IMR-90 (cell line): ENCODE measurements around the gene KCNAB2. TPM values are rescaled to one million over a fixed set of nuclear protein-coding genes. Genes with fewer than 3 reads are reported as not detected.

ENCODE experiments used
- ATAC-seq: fragments of 200-7000 bp; cut with Tn5 transposase; 2 replicates; pipeline ENCODE4 v1.9.1; 2020; ENCODE audit warnings: low read depth, mild to moderate bottlenecking, moderate library complexity
- BruUV-seq: library from RNA; stranded (reverse); fragments of 400-500 nt; replicated peaks from 2 replicates; lab custom pipeline; 2021; lab: Mats Ljungman, UMichigan
- CTCF ChIA-PET: fragments of 300-600 bp; formaldehyde crosslinking; extraction: SDS; loops from one replicate; lab custom pipeline; 2021; ENCODE audit warnings: antibody characterized with exemption; lab: Yijun Ruan, JAX
- POLR2A ChIA-PET: fragments of 300-600 bp; sonication (Branson Sonifier 250); formaldehyde crosslinking; loops from one replicate; lab custom pipeline; 2022; ENCODE audit warnings: antibody characterized with exemption; ENCODE audit not compliant: unreplicated experiment; lab: Charles Lee
- DNase-seq: peaks from one replicate; pipeline ENCODE4 v3.0.0; 2013
- H2AFZ ChIP-seq: replicated peaks from 2 replicates; pipeline ENCODE3; 2013; ENCODE audit warnings: low read length, mild to moderate bottlenecking; ENCODE audit not compliant: poor library complexity
- H2AK5ac ChIP-seq: 2 replicates; pipeline ENCODE4 v1.6.1; 2013; ENCODE audit warnings: low read depth, low read length, inconsistent platforms
- H2AK9ac ChIP-seq: replicated peaks from 2 replicates; pipeline ENCODE3; 2013; ENCODE audit warnings: mild to moderate bottlenecking, low read depth, low read length, moderate library complexity; ENCODE audit not compliant: poor library complexity
- H2BK120ac ChIP-seq: 2 replicates; pipeline ENCODE4 v1.6.1; 2013; ENCODE audit warnings: low read depth, low read length, inconsistent platforms
- H2BK15ac ChIP-seq: 3 replicates; pipeline ENCODE4 v1.6.1; 2013; ENCODE audit warnings: low read depth, low read length, inconsistent platforms
- H2BK20ac ChIP-seq: 2 replicates; pipeline ENCODE4 v1.6.1; 2013; ENCODE audit warnings: low read depth, mild to moderate bottlenecking, inconsistent platforms, low read length, moderate library complexity
- H2BK5ac ChIP-seq: 2 replicates; pipeline ENCODE4 v1.6.1; 2013; ENCODE audit warnings: mild to moderate bottlenecking, low read depth, low read length, inconsistent platforms; ENCODE audit not compliant: poor library complexity, severe bottlenecking
- H3K14ac ChIP-seq: replicated peaks from 2 replicates; pipeline ENCODE4 v1.6.1; 2013; ENCODE audit warnings: low read depth, low read length, inconsistent platforms
- H3K18ac ChIP-seq: 2 replicates; pipeline ENCODE4 v1.6.1; 2013; ENCODE audit warnings: low read depth, low read length, control low read depth
- H3K23ac ChIP-seq: 2 replicates; pipeline ENCODE4 v1.6.1; 2013; ENCODE audit warnings: low read depth, low read length, inconsistent platforms
- H3K27ac ChIP-seq: 2 replicates; pipeline ENCODE4 v1.5.1; 2013; ENCODE audit warnings: mild to moderate bottlenecking, control low read depth, low read length; ENCODE audit not compliant: insufficient read depth
- H3K27me3 ChIP-seq: 2 replicates; pipeline ENCODE4 v1.6.1; 2013; ENCODE audit warnings: low read length; ENCODE audit not compliant: control insufficient read depth, insufficient read depth
- H3K36me3 ChIP-seq: 2 replicates; pipeline ENCODE4 v1.6.1; 2013; ENCODE audit warnings: low read length, mixed read lengths; ENCODE audit not compliant: control insufficient read depth, insufficient read depth
- H3K4ac ChIP-seq: 2 replicates; pipeline ENCODE4 v1.6.1; 2013; ENCODE audit warnings: low read depth, low read length, inconsistent platforms
- H3K4me1 ChIP-seq: 2 replicates; pipeline ENCODE4 v1.6.1; 2013; ENCODE audit warnings: low read length, mixed read lengths; ENCODE audit not compliant: control insufficient read depth, insufficient read depth
- H3K4me2 ChIP-seq: 2 replicates; pipeline ENCODE4 v1.6.1; 2013; ENCODE audit warnings: low read depth, mild to moderate bottlenecking, control low read depth, low read length, moderate library complexity
- H3K4me3 ChIP-seq: 2 replicates; pipeline ENCODE4 v1.5.1; 2013; ENCODE audit warnings: low read depth, mild to moderate bottlenecking, control low read depth, low read length, moderate library complexity; ENCODE audit not compliant: insufficient read depth
- H3K56ac ChIP-seq: 2 replicates; pipeline ENCODE4 v1.6.1; 2013; ENCODE audit warnings: low read length, inconsistent platforms; ENCODE audit not compliant: insufficient read depth; ENCODE audit errors: extremely low read depth
- H3K79me1 ChIP-seq, 2 experiments: 2 replicates each; pipeline ENCODE4 v1.6.1; 2013; ENCODE audit warnings: low read length in 2 of 2, inconsistent platforms in 1 of 2, low read depth in 1 of 2
- H3K9ac ChIP-seq: 2 replicates; pipeline ENCODE4 v1.6.1; 2013; ENCODE audit warnings: low read depth, low read length, control low read depth
- H3K9me1 ChIP-seq: 2 replicates; pipeline ENCODE4 v1.6.1; 2013; ENCODE audit warnings: low read length, inconsistent platforms; ENCODE audit not compliant: insufficient read depth
- H3K9me3 ChIP-seq: 2 replicates; pipeline ENCODE4 v1.6.1; 2013; ENCODE audit warnings: low read length; ENCODE audit not compliant: control insufficient read depth, insufficient read depth
- H4K20me1 ChIP-seq: 2 replicates; pipeline ENCODE4 v1.6.1; 2013; ENCODE audit warnings: low read length, inconsistent platforms; ENCODE audit not compliant: insufficient read depth
- H4K5ac ChIP-seq: 2 replicates; pipeline ENCODE4 v1.6.1; 2013; ENCODE audit warnings: mild to moderate bottlenecking, low read depth, low read length, control low read depth
- H4K8ac ChIP-seq, 2 experiments: 2 replicates each; pipeline ENCODE4 v1.6.1; 2013; ENCODE audit warnings: low read depth in 2 of 2, low read length in 2 of 2, control low read depth in 1 of 2, inconsistent platforms in 1 of 2
- H4K91ac ChIP-seq: 2 replicates; pipeline ENCODE4 v1.6.1; 2013; ENCODE audit warnings: low read depth, low read length, inconsistent platforms; ENCODE audit not compliant: insufficient read depth
- BHLHE40 ChIP-seq: fragments of 150-350 bp; IDR thresholded peaks from 2 replicates; pipeline ENCODE4 v1.6.1; 2016; ENCODE audit warnings: mild to moderate bottlenecking, low read depth, low read length
- CEBPB ChIP-seq: IDR thresholded peaks from 2 replicates; pipeline ENCODE4 v1.6.1; 2012; ENCODE audit warnings: low read depth, low read length, improper control_type of control experiment
- CHD1 ChIP-seq: IDR thresholded peaks from 2 replicates; pipeline ENCODE4 v1.6.1; 2012; ENCODE audit warnings: low read depth, low read length, improper control_type of control experiment
- FOS ChIP-seq: fragments of 150-350 bp; IDR thresholded peaks from 2 replicates; pipeline ENCODE4 v1.6.1; 2016; ENCODE audit warnings: low read depth, low read length
- MAFK ChIP-seq: IDR thresholded peaks from 2 replicates; pipeline ENCODE4 v1.6.1; 2012; ENCODE audit warnings: low read depth, low read length, improper control_type of control experiment
- MAZ ChIP-seq: IDR thresholded peaks from 2 replicates; pipeline ENCODE4 v1.6.1; 2012; ENCODE audit warnings: low read depth, mild to moderate bottlenecking, low read length, improper control_type of control experiment, moderate library complexity, borderline replicate concordance
- MXI1 ChIP-seq: IDR thresholded peaks from 2 replicates; pipeline ENCODE4 v1.6.1; 2012; ENCODE audit warnings: low read depth, mild to moderate bottlenecking, low read length, moderate library complexity, borderline replicate concordance
- NFE2L2 ChIP-seq: fragments of 150-350 bp; IDR thresholded peaks from 2 replicates; pipeline ENCODE4 v1.6.1; 2016; ENCODE audit warnings: low read depth, mild to moderate bottlenecking, low read length
- POLR2A ChIP-seq: IDR thresholded peaks from 2 replicates; pipeline ENCODE4 v1.6.1; 2012; ENCODE audit warnings: mild to moderate bottlenecking, low read depth, low read length
- RAD21 ChIP-seq: IDR thresholded peaks from 2 replicates; pipeline ENCODE4 v1.6.1; 2012; ENCODE audit warnings: low read length, improper control_type of control experiment
- RCOR1 ChIP-seq: IDR thresholded peaks from 2 replicates; pipeline ENCODE4 v1.6.1; 2012; ENCODE audit warnings: mild to moderate bottlenecking, low read length, improper control_type of control experiment; ENCODE audit not compliant: insufficient replicate concordance
- RFX5 ChIP-seq: IDR thresholded peaks from 2 replicates; pipeline ENCODE4 v1.8.0; 2012; ENCODE audit warnings: low read depth, mild to moderate bottlenecking, low read length, moderate library complexity
- SMC3 ChIP-seq: fragments of 150-350 bp; IDR thresholded peaks from 2 replicates; pipeline ENCODE4 v1.6.1; 2016; ENCODE audit warnings: low read depth, mild to moderate bottlenecking, antibody characterized with exemption, low read length, moderate library complexity
- WGBS, 2 experiments: methylation state at CpG; one replicate each; pipeline versions ENCODE4 v1.1.5 to v1.1.7; 2013; ENCODE audit warnings: missing lambda C conversion rate in 2 of 2; ENCODE audit not compliant: insufficient read length in 1 of 2; ENCODE audit errors: extremely low coverage in 2 of 2; 5-methylcytosine and 5-hydroxymethylcytosine counted together
- dilution Hi-C: fragments of 300-500 bp; cut with HindIII; formaldehyde crosslinking; loops from one replicate; pipeline ENCODE4 v1.14.3; 2018; ENCODE audit warnings: low sequenced_read_pairs; ENCODE audit not compliant: unreplicated experiment
- in situ Hi-C: fragments of 300-500 bp; cut with MboI; formaldehyde crosslinking; loops from 3 replicates; pipeline ENCODE4 v1.14.3; 2019; ENCODE audit warnings: low sequenced_read_pairs, inconsistent platforms, mixed read lengths
- intact Hi-C: fragments of 100-400 bp; cut with micrococcal nuclease; formaldehyde crosslinking; loops from 2 replicates; pipeline ENCODE4 v1.10.0; 2022
- polyA plus RNA-seq, 3 experiments: library from polyadenylated mRNA; depleted of rRNA; stranded (reverse); fragments of >200 nt; gene quantifications; 2 replicates each; pipeline ENCODE4 v1.2.3, GENCODE V29; 2012; ENCODE audit warnings: low replicate concordance in 1 of 3
- total RNA-seq: library from RNA; depleted of rRNA; stranded (reverse); fragments of >200 nt; gene quantifications from 2 replicates; pipeline ENCODE4 v1.2.3, GENCODE V29; 2012
- TF ChIP-seq, protein P1 (sequence below): fragments of 150-350 bp; IDR thresholded peaks from 2 replicates; pipeline ENCODE4 v1.6.1; 2016; ENCODE audit warnings: low read depth, mild to moderate bottlenecking, low read length, moderate library complexity, borderline replicate concordance
- TF ChIP-seq, protein P2 (sequence below): fragments of 150-350 bp; IDR thresholded peaks from 2 replicates; pipeline ENCODE4 v1.6.1; 2017; ENCODE audit warnings: mild to moderate bottlenecking, antibody characterized with exemption, low read length, low read depth
- TF ChIP-seq, protein P3 (sequence below): conservative IDR thresholded peaks from 2 replicates; pipeline ENCODE4 v1.5.1; 2012; ENCODE audit warnings: mild to moderate bottlenecking, low read depth, low read length, improper control_type of control experiment

Gene KCNAB2
- total and polyA plus RNA-seq, 2 of the 4 experiments (the other 2 are of a cell fraction), result 1.3 to 4.2 TPM

DNA sequence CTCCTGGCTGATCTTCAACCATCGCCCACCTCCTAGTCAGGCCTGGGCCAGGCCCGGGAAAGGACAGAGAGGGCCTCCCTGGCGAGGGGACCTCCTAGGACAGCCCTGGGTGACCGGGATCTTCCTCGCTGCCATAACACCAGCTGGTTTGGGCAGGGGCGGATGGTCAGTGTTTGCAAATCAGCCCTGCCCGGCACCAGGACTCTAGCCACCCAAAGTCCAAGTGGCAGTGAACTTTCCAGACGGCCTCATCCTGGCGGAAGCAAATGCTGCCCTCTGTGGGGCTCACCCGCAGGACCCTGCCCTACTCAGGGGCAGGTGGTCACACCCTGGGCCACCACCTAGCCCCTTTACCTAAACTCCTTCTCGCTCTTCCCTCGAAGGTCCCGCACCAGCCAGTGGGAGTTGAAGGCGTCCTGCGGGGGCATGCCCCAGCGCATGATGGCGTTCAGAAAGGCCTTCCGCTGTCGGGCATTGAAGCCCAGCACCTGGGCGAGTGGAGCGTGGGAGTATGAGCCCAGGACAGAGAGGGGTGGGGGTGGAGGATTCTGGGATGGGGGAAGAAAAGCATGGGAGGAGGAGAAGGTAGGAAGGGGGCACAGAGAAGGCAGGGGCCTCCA, 79.2 kb downstream of the KCNAB2 start:
- no peak overlapping the region for H3K4me3 ChIP-seq
- no peak overlapping the region for H2BK15ac ChIP-seq
- peaks cover 2% of the 10 kb centered on the region; the same call in 1 of the 2 replicates for H3K27me3 ChIP-seq
- intact Hi-C loops, result no loop called here
- DNase-seq (no peak), ATAC-seq (no peak)
- H3K4me1 ChIP-seq, result no peaks in the 10 kb centered on the region
- dilution Hi-C loops, result no loop called here
- H3K14ac ChIP-seq, result no peak overlapping the region
- no peaks in the 10 kb centered on the region for H3K79me1 ChIP-seq
- H3K36me3 ChIP-seq, result no peaks in the 10 kb centered on the region
- no peak overlapping the region for H3K4ac ChIP-seq
- H4K91ac ChIP-seq, result no peak overlapping the region
- H4K5ac ChIP-seq, result no peak overlapping the region
- no peak overlapping the region for H3K4me2 ChIP-seq
- CTCF ChIA-PET, result no interaction called here
- POLR2A ChIA-PET, result no interaction called here
- no TSS peak for BruUV-seq
- no peaks in the 10 kb centered on the region for H4K20me1 ChIP-seq
- TF ChIP-seq, protein P1, sequence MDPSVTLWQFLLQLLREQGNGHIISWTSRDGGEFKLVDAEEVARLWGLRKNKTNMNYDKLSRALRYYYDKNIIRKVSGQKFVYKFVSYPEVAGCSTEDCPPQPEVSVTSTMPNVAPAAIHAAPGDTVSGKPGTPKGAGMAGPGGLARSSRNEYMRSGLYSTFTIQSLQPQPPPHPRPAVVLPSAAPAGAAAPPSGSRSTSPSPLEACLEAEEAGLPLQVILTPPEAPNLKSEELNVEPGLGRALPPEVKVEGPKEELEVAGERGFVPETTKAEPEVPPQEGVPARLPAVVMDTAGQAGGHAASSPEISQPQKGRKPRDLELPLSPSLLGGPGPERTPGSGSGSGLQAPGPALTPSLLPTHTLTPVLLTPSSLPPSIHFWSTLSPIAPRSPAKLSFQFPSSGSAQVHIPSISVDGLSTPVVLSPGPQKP, result no peak
- TF ChIP-seq, protein P2, sequence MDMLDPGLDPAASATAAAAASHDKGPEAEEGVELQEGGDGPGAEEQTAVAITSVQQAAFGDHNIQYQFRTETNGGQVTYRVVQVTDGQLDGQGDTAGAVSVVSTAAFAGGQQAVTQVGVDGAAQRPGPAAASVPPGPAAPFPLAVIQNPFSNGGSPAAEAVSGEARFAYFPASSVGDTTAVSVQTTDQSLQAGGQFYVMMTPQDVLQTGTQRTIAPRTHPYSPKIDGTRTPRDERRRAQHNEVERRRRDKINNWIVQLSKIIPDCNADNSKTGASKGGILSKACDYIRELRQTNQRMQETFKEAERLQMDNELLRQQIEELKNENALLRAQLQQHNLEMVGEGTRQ, result no peak
- TF ChIP-seq RCOR1 (no peak), RFX5 (no peak), SMC3 (no peak), NFE2L2 (no peak), CEBPB (no peak), POLR2A (no peak), MXI1 (no peak), RAD21 (no peak), CHD1 (no peak), BHLHE40 (no peak), MAZ (no peak), FOS (no peak), MAFK (no peak)
- TF ChIP-seq, protein P3, sequence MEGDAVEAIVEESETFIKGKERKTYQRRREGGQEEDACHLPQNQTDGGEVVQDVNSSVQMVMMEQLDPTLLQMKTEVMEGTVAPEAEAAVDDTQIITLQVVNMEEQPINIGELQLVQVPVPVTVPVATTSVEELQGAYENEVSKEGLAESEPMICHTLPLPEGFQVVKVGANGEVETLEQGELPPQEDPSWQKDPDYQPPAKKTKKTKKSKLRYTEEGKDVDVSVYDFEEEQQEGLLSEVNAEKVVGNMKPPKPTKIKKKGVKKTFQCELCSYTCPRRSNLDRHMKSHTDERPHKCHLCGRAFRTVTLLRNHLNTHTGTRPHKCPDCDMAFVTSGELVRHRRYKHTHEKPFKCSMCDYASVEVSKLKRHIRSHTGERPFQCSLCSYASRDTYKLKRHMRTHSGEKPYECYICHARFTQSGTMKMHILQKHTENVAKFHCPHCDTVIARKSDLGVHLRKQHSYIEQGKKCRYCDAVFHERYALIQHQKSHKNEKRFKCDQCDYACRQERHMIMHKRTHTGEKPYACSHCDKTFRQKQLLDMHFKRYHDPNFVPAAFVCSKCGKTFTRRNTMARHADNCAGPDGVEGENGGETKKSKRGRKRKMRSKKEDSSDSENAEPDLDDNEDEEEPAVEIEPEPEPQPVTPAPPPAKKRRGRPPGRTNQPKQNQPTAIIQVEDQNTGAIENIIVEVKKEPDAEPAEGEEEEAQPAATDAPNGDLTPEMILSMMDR, result no peak
- no peak overlapping the region for H3K56ac ChIP-seq
- H2BK120ac ChIP-seq, result no peak overlapping the region
- H2AFZ ChIP-seq, result no peak overlapping the region
- 70% methylated on average over 10 of the region's 21 CpGs; no CpG with 5 or more reads in 1 of the 2 experiments for WGBS, 2 experiments
- H3K9me3 ChIP-seq, result no peaks in the 10 kb centered on the region
- H3K9ac ChIP-seq, result no peak overlapping the region
- H2AK5ac ChIP-seq, result no peak overlapping the region
- no peak overlapping the region for H3K23ac ChIP-seq
- no peaks in the 10 kb centered on the region for H3K9me1 ChIP-seq
- H2AK9ac ChIP-seq, result no peak overlapping the region
- in situ Hi-C loops, result no loop called here
- H2BK5ac ChIP-seq, result no peak overlapping the region
- H4K8ac ChIP-seq, result no peak overlapping the region
- no peak overlapping the region for H3K18ac ChIP-seq
- H2BK20ac ChIP-seq, result no peak overlapping the region
- no peak overlapping the region for H3K27ac ChIP-seq
